Ishikawa (cell line): ENCODE data around the gene ZDHHC8.

ENCODE experiments used
- FOXM1 ChIP-seq: IDR thresholded peaks from 2 replicates; pipeline ENCODE4 v1.6.1; 2012; ENCODE audit warnings: low read depth, borderline replicate concordance
- RAD21 ChIP-seq: IDR thresholded peaks from 2 replicates; pipeline ENCODE4 v1.6.1; 2012; ENCODE audit warnings: low read depth
- TAF1 ChIP-seq: IDR thresholded peaks from 2 replicates; pipeline ENCODE4 v1.6.1; 2012; ENCODE audit warnings: low read depth, mild to moderate bottlenecking

- TF ChIP-seq FOXM1 (no peak), RAD21 (no peak), TAF1 (no peak)
These were observed 52.2 kb downstream of the ZDHHC8 start for GRCh38 chr22:20183823-20184222.
